Measurements from ENCODE around the gene CPHXL2. TPM values are rescaled to one million over a fixed set of nuclear protein-coding genes. Genes with fewer than 3 reads are reported as not detected.

Gene CPHXL2
- total RNA-seq, 1 donor from 2014 or later: not detected

DNA sequence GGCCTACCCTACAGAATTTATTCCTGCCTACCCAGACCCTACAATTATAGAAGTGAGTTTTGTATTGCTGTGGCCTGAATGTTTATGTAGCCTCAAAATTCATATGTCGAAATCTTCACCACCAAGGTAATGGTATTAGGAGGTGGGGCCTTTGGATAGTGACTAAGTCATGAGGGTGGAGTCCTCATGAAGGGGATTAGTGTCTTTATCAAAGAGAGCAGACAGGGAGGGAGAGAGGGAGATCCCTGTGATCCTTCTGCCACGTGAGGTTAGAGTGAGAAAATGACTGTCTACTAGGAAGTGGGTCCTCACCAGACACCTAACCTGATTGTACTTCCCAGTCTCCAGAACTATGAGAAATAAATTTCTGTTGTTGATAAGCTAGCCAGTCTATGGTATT lies 25.4 kb upstream of the CPHXL2 start:
- Histone ChIP-seq H3K36me3 (no peaks in the 10 kb centered on the region), H3K27ac (no peak overlapping the region), H3K4me1 (no peaks in the 10 kb centered on the region), H3K27me3 (no peaks in the 10 kb centered on the region), H3K4me3 (no peak overlapping the region), H3K9me3 (no peaks in the 10 kb centered on the region)
- no peak for DNase-seq (ENCODE audit: low spot score in 2 of 2)
- TF ChIP-seq, protein P1, sequence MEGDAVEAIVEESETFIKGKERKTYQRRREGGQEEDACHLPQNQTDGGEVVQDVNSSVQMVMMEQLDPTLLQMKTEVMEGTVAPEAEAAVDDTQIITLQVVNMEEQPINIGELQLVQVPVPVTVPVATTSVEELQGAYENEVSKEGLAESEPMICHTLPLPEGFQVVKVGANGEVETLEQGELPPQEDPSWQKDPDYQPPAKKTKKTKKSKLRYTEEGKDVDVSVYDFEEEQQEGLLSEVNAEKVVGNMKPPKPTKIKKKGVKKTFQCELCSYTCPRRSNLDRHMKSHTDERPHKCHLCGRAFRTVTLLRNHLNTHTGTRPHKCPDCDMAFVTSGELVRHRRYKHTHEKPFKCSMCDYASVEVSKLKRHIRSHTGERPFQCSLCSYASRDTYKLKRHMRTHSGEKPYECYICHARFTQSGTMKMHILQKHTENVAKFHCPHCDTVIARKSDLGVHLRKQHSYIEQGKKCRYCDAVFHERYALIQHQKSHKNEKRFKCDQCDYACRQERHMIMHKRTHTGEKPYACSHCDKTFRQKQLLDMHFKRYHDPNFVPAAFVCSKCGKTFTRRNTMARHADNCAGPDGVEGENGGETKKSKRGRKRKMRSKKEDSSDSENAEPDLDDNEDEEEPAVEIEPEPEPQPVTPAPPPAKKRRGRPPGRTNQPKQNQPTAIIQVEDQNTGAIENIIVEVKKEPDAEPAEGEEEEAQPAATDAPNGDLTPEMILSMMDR (IDR thresholded peaks at IDR 0.05): no peak
- intact Hi-C loops (cut with DNase I): no loop called here

DNA sequence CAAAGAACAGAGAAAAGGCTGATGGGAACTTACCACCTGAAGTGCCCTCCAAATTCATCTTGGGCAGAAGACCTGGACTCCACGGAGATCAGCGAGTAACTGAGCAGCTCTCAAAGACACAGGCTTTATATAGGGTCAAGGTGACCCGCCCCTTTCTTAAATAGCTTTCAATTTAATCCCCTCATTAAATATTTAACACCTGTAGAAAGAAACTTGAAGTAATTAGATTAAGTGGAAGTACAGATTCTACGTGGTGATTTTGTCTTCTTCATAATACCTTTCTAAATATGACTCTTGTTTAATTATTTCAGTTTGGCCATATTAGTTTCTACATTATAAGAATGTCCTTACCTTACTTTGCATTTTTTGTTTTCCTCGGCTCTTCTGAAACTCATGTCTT lies 24.6 kb upstream of the CPHXL2 start, which contains the start of gene DUXB:
DUXB (minus strand) TSS at position 101 of the 400 bp plus-strand sequence; CDS start at position 58, 43 bp downstream.
- H3K9me3 ChIP-seq: no peaks in the 10 kb centered on the region
- no peaks in the 10 kb centered on the region for H3K27me3 ChIP-seq
- TF ChIP-seq, protein P1 (IDR thresholded peaks at IDR 0.05): no peak
- H3K4me3 ChIP-seq: no peak within 1 kb of the TSS
- H3K36me3 ChIP-seq: no peaks in the 10 kb centered on the region
- no peak for DNase-seq (ENCODE audit: low spot score in 2 of 2)
- intact Hi-C loops (cut with DNase I): no loop called here
- no peaks in the 10 kb centered on the region for H3K4me1 ChIP-seq
- H3K27ac ChIP-seq: no peak within 1 kb of the TSS

DNA sequence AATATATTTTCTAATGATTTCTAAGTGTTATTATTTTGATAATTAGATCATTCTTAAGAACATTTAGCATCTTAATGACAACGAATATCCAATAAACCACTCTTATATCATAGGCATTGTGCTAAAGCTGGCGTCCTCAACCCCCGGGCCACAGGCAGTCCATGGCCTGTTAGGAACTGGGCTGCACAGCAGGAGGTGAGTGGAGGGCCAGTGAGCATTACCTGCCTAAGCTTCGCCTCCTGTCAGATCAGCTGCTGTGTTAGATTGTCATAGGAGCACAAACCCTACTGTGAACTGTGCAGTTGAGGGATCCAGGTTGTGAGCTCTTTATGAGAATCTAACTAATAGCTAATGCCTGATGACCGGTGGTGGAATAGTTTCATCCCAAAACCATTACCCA lies 20.8 kb upstream of the CPHXL2 start:
- intact Hi-C loops (cut with DNase I): no loop called here
- DNase-seq (ENCODE audit: low spot score in 2 of 2): no peak
- TF ChIP-seq, protein P1 (IDR thresholded peaks at IDR 0.05): no peak
- no peaks in the 10 kb centered on the region for H3K4me1 ChIP-seq
- H3K9me3 ChIP-seq: no peaks in the 10 kb centered on the region
- H3K4me3 ChIP-seq: no peak overlapping the region
- H3K27ac ChIP-seq: no peak overlapping the region
- no peaks in the 10 kb centered on the region for H3K27me3 ChIP-seq
- no peaks in the 10 kb centered on the region for H3K36me3 ChIP-seq

DNA sequence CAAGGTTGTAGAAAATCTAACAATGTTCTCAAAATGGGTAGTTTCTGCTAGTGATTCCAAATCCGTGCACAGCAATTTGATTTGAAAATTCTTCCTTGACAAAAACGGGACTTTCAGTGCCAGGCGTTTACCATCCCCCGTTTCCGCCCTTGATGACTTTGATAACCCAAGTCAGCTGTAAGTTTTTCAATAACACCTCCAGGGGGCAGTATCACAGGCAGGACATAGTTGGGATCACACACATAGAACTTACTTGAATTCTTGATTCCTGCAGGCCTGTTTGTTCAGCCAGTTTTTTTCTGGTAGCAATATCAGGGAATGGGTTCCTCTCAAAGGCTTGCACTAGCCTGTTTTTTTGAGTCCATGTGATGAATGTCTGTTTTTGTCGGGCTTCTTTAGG lies 18.9 kb upstream of the CPHXL2 start:
- Histone ChIP-seq H3K4me3 (no peak overlapping the region), H3K36me3 (no peaks in the 10 kb centered on the region), H3K9me3 (no peaks in the 10 kb centered on the region), H3K4me1 (no peaks in the 10 kb centered on the region), H3K27ac (no peak overlapping the region), H3K27me3 (no peaks in the 10 kb centered on the region)
- intact Hi-C loops (cut with DNase I): no loop called here
- no peak for DNase-seq (ENCODE audit: low spot score in 2 of 2)
- TF ChIP-seq, protein P1 (IDR thresholded peaks at IDR 0.05): peak in 1 of 3 experiments; percentile 15

DNA sequence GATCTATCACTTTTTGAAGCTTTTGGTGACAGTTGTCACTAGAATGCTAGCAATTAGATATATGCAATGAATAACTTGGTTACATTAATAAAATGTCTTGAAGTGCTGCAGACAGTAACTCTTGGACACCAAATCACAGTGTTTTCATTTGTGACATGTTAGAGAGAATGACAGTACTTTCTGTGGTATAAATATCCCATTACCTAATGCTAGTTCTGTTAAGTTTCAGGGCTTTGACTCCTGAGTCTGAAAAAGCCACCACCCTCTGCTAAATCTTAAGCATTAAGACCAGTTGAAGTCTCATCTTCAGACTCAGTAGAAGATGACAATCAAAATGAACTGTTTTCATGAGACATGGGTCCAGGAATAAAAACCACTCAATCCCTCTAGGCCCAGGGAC lies 10.6 kb upstream of the CPHXL2 start:
- no peaks in the 10 kb centered on the region for H3K36me3 ChIP-seq
- H3K27me3 ChIP-seq: no peaks in the 10 kb centered on the region
- H3K9me3 ChIP-seq: no peaks in the 10 kb centered on the region
- H3K4me3 ChIP-seq: no peak overlapping the region
- intact Hi-C loops (cut with DNase I): no loop called here
- TF ChIP-seq, protein P1 (IDR thresholded peaks at IDR 0.05): no peak
- no peaks in the 10 kb centered on the region for H3K4me1 ChIP-seq
- no peak overlapping the region for H3K27ac ChIP-seq
- no peak for DNase-seq (ENCODE audit: low spot score in 2 of 2)

DNA sequence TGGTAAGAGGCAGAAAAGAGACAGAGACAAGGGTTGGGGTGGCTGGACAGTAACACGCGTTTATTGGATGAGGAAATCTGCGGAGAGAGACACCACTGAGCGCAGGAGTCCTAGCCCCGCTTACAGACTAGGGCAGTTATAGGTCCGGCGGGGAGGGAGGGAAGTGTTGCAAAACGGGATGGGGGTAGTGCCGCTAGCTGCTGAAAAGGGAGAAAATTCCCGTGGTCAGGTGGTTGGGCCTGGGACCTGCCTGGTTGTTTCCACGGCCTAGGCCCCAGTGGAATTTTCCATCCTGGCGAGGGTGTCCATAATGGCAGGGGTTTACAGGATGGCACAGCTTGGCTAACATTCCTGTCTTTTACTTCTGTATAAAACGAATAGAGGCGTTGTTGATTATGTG lies 5.5 kb upstream of the CPHXL2 start:
- DNase-seq (ENCODE audit: low spot score in 2 of 2): no peak
- Histone ChIP-seq H3K9me3 (no peaks in the 10 kb centered on the region), H3K36me3 (no peaks in the 10 kb centered on the region), H3K27ac (no peak overlapping the region), H3K4me3 (no peak overlapping the region), H3K27me3 (no peaks in the 10 kb centered on the region), H3K4me1 (no peaks in the 10 kb centered on the region)
- TF ChIP-seq, protein P1 (IDR thresholded peaks at IDR 0.05): no peak
- intact Hi-C loops (cut with DNase I): no loop called here

All from ascending aorta (tissue), 2 donors.